ENCODE data around the gene KLK15. TPM values are rescaled to one million over a fixed set of nuclear protein-coding genes. Genes with fewer than 3 reads are reported as not detected.

The KLK15 gene
- total RNA-seq, 1 donor from 2014 or later: not detected

GRCh38 chr19:50826492-50827240 is 6.7 kb downstream of the KLK15 start:
- Mint-ChIP-seq H3K27ac (no peak overlapping the region), H3K36me3 (no peaks in the 10 kb centered on the region), H3K27me3 (peaks cover 43% of the 10 kb centered on the region), H3K4me1 (ENCODE audit: unreplicated experiment) (no peaks in the 10 kb centered on the region), H3K9me3 (no peaks in the 10 kb centered on the region), H3K4me3 (no peak overlapping the region)
- TF ChIP-seq CTCF (conservative IDR thresholded peaks at IDR 0.05): no peak
- DNase-seq (ENCODE audit: extremely low spot score, unreplicated experiment): no peak

GRCh38 chr19:50823389-50824042 is 9.9 kb downstream of the KLK15 start, which contains the start of gene KLK1:
KLK1 (minus strand) TSS chr19:50823787; CDS start chr19:50823748, 39 bp downstream.
- peaks cover 13% of the 10 kb centered on the region for H3K4me1 Mint-ChIP-seq (ENCODE audit: unreplicated experiment)
- H3K27ac Mint-ChIP-seq: no peak within 1 kb of the TSS
- H3K27me3 Mint-ChIP-seq: peaks cover 66% of the 10 kb centered on the region
- H3K36me3 Mint-ChIP-seq: no peaks in the 10 kb centered on the region
- no peaks in the 10 kb centered on the region for H3K9me3 Mint-ChIP-seq
- H3K4me3 Mint-ChIP-seq: no peak within 1 kb of the TSS
- no peak for DNase-seq (ENCODE audit: extremely low spot score, unreplicated experiment)
- no peak for TF ChIP-seq CTCF (conservative IDR thresholded peaks at IDR 0.05)

DNA sequence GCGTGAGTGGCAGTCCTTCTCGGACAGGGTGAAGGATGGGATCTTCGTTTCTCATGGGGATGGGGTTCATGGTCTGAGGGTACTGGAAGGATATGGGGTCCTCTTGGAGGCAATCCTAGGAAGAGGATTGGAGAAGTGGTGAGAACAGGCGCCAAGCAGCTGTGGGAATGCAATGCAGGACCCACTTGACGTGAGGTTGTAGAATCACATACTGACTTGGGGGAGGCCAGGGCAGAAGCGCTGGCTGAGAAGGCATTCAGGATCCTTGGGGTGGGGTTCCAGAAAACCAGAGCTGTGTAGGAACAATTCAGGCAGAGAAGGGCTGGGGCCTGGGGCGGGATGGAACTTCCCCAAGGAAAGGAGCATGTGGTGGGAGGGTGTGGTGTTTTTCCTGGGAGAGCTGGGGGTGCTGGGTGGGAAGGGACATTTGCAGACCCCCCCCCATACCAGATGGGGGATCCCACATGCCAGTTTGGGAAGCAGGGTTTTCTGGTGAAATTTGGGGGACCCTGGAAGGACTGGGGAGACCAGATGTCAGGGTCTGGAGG is 10.6 kb downstream of the KLK15 start:
- Mint-ChIP-seq H3K9me3 (no peaks in the 10 kb centered on the region), H3K36me3 (no peaks in the 10 kb centered on the region), H3K4me1 (ENCODE audit: unreplicated experiment) (peaks cover 13% of the 10 kb centered on the region), H3K27ac (no peak overlapping the region), H3K4me3 (no peak overlapping the region), H3K27me3 (peaks cover 70% of the 10 kb centered on the region)
- DNase-seq (ENCODE audit: extremely low spot score, unreplicated experiment): no peak
- no peak for TF ChIP-seq CTCF (conservative IDR thresholded peaks at IDR 0.05)

DNA sequence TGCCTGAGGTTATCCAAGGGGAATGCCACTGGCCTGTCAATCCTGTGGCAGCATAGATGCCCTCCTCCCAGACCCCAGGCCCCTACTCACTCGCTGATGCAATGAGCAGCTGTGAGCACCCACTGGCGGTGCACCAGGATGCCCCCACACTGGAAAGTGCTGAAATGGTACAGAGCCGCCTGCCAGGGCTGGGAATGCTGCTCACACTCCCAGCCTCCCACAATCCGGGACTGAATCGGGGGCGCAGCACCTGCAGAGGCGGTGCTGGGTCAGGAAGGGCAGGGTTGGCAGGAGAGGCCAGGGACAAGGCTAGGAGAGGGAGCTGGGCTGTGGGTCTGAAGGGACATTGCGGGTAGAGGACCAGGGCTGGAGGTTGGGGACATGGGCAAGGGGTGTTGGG is 11.8 kb downstream of the KLK15 start:
- no peak for TF ChIP-seq CTCF (conservative IDR thresholded peaks at IDR 0.05)
- Mint-ChIP-seq H3K27ac (no peak overlapping the region), H3K36me3 (no peaks in the 10 kb centered on the region), H3K4me1 (ENCODE audit: unreplicated experiment) (peaks cover 13% of the 10 kb centered on the region), H3K4me3 (no peak overlapping the region), H3K9me3 (no peaks in the 10 kb centered on the region), H3K27me3 (peaks cover 77% of the 10 kb centered on the region)
- DNase-seq (ENCODE audit: extremely low spot score, unreplicated experiment): no peak

DNA sequence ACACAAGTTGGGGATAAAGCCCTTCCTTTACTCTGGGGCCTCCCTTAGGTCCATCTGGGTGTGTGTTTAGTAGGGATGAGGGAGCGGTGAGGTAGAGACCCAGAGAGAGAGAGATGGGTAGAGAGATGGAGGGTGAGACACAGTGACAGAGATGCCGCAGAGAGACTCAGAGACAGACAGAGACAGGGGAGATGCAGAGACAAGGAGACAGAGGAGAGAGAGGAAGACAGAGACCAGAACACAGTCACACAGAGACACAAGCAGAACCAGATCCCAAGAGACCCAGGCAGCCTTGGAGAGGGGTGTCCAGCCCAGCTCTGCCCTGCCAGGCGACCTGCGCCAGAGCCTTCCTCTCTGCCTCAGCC is 12.1 kb downstream of the KLK15 start:
- no peak for DNase-seq (ENCODE audit: extremely low spot score, unreplicated experiment)
- Mint-ChIP-seq H3K36me3 (no peaks in the 10 kb centered on the region), H3K9me3 (peaks cover 2% of the 10 kb centered on the region), H3K27me3 (peaks cover 77% of the 10 kb centered on the region), H3K27ac (no peak overlapping the region), H3K4me3 (no peak overlapping the region), H3K4me1 (ENCODE audit: unreplicated experiment) (peaks cover 13% of the 10 kb centered on the region)
- no peak for TF ChIP-seq CTCF (conservative IDR thresholded peaks at IDR 0.05)
